HG02610 (cell line): Measurements from ENCODE around the gene COPB1.
"Not testable (repeated sequence)": the region's sequence is repeated elsewhere in the genome, so short reads cannot be mapped to it uniquely, and the experiment has no call there.

ENCODE experiments used
- ATAC-seq: cut with Tn5 transposase; IDR thresholded peaks from one replicate; pipeline ENCODE4 v1.9.1; 2021; ENCODE audit warnings: mild to moderate bottlenecking, moderate library complexity; ENCODE audit not compliant: unreplicated experiment

Gene COPB1

GRCh38 chr11:14499560-14500180 lies at the start of gene COPB1:
Gene COPB1, minus strand, starts transcription at chr11:14499811. Its CDS starts 883 bp downstream, at chr11:14498928.
- ATAC-seq: peak; percentile 92

DNA sequence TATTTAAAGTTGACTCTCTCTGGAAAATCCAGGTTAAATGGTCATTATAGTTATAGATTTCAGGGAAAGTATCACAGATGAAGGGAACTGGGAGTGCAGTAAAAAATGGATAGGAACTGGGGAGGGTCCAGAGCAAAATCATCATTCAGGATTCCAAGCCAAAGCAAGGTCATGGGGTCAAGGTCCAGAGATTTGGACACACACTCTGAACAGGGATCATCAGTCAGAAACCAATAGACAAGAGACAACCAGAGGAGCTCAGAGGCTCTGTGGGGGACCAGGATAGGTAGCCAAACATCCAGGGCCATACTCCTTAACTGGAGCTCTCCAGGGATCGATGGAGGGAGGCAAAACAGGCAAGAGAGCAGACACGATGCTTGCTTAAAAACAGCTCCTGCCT lies 47.8 kb upstream of the COPB1 start:
- ATAC-seq: no peak

DNA sequence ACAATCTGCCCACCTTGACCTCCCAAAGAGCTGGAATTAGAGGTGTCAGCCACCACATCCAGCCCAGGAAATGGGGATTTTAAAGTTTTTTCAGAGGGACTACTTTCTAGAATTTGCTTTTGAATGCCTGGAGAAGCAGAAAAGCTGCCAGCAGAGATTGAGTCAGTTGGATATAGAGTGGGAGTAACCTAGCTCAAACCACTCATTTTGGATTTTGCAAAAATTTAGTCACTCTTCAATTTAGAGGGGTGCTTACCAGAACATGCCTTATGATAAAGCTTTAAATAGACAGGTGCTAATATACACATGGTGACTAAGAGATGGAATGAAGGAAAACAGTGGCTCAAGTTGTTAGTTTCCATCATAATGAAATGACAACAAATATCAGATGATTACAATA lies 47.1 kb upstream of the COPB1 start:
- ATAC-seq: no peak

- ATAC-seq: peak; percentile 76
These were observed 45.0 kb upstream of the COPB1 start for GRCh38 chr11:14544611-14545010.

- no peak for ATAC-seq
These were observed 43.6 kb upstream of the COPB1 start for GRCh38 chr11:14543260-14543659.

- ATAC-seq: no peak
These were observed 42.7 kb upstream of the COPB1 start for GRCh38 chr11:14542324-14542723.

- ATAC-seq: no peak
These were observed 41.8 kb upstream of the COPB1 start for GRCh38 chr11:14541192-14541947.

DNA sequence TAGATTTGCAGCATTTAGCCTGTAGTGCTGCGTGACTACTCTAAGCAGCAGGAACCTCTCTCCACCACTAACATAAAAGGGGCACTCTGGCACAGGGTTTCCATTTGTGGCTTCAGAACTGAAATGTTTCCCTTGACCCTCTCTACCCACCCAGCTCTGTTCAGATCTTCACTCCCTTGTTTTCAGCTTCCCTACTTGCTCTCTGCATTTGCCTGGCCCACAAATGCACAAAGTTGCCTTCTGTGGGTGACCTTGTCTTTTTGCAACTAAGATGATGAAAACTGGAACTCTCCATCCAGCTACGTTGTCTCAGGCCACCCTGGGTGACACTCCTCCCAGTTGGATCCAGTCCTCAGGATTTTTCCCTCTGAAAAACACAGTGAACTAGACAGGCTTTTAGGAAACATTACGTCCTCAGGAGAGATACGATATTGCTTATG lies 40.4 kb upstream of the COPB1 start:
- ATAC-seq: no peak

- ATAC-seq: no peak
These were observed 39.4 kb upstream of the COPB1 start for GRCh38 chr11:14538926-14539554.

GRCh38 chr11:14538271-14538925 lies 38.8 kb upstream of the COPB1 start:
- no peak for ATAC-seq

DNA sequence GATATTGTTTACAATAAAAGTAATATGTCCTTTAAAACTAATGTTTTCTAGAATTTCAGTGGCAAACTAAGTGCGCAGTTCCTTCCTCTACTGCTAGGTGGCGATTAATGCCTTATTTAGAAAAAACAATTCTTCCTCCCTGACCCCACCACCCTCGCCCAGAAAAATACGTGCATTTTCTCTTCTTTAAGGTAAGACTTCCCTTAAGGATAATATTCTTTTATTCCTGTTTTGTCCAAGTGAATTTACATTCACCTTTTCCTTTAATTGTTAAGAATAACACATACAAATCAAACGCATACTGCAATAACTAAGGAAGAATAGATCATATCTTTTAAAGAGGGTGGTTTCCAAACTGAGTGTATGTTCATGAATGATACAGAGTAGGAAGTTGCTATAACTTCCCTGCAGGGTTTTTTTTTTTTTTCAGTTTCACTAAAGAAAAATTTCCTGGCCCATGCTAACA lies 37.6 kb upstream of the COPB1 start:
- peak; percentile 78 for ATAC-seq

- ATAC-seq: not testable (repeated sequence)
These were observed 35.6 kb upstream of the COPB1 start for GRCh38 chr11:14535166-14535565.

DNA sequence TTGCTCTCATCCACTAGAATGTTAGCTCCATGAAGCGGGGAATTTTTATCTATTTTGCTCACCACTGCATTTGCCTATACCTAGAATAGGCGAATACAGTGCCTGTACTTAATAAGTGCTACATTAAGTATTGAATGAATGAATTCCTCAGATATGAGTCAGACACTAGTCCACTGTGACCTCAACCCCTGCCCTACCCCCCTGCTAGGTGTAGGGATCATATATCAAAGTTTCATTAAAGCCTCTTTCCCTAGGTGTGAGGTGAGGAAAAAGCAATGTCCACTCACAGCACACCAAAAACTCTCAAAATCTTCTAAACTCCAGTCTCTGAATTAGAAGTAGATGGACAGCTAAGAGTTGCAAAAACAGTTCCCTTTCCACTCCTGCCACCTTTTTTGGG lies 30.3 kb upstream of the COPB1 start:
- ATAC-seq: no peak

DNA sequence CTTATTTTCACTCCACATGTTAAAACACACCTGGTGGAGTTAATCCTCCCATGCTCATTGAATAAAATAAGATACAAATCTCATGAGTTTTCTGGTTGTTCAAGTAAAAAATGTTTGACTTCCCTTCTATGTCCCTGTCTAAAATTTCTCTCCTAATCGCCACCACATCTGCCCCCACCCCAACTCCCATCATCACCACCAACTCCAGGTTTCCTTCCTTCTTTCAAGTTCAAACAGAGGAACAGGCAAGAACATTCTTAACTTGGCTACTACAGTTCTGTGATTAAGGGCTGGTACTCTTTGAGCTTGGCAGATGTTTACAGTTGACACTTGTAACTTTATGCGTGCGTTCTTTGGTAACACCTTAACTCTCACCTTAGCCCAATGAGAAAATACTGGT lies 29.7 kb upstream of the COPB1 start:
- no peak for ATAC-seq

DNA sequence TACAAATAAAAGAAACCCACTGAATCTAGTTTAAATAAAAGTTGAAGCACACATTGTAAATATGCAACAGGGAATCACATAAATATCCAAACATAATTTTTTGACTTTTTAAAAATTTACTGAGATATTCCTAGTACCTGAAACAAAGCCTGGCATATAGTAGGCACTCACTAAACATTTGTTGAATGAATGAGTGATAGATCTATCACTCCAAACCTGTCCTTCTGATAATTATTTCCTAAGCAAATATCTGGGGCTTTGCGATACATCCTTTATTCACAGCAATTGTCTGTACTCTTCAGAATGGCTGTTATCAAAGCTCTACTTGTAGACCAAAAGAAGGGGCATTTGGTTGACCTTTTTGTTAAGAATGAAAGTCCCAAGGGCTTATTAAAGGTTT lies 23.2 kb upstream of the COPB1 start:
- ATAC-seq: no peak

DNA sequence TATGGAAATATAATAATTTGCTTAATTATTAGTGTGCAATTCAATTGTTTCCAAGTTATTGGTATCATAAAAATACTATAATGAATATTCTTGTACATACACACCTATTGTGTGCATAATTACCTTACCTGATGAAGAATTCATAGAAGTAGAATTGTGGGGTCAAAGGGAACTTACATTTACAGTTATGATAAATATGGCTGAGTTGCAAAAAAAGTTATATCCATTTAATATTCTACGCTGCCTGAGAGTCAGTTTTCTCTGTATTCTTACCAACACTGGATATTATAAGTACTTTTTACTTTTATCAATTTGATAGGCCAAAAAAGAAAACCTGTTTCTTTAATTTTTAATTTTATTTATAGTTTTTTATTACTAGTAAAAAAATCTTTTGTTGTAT lies 22.6 kb upstream of the COPB1 start:
- ATAC-seq: no peak

DNA sequence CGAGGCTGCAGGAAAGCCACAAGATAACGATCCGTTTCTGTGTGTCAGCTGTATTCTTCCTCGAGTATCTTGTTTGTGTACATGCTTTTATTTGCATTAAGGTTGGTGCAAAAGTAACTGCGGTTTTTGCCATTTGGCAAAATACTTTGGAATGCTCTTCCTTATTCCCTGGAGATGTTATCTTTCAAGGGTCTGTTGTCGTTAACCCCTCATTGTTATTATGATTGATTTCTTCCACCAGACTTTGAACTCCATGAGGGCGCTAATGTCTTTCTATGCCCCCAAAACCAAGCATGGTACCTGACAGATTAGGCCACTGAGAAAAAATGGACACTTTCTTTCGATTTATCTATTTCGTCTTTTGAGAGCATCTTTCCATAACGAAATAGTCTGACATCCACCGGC lies 21.1 kb upstream of the COPB1 start:
- ATAC-seq: no peak

DNA sequence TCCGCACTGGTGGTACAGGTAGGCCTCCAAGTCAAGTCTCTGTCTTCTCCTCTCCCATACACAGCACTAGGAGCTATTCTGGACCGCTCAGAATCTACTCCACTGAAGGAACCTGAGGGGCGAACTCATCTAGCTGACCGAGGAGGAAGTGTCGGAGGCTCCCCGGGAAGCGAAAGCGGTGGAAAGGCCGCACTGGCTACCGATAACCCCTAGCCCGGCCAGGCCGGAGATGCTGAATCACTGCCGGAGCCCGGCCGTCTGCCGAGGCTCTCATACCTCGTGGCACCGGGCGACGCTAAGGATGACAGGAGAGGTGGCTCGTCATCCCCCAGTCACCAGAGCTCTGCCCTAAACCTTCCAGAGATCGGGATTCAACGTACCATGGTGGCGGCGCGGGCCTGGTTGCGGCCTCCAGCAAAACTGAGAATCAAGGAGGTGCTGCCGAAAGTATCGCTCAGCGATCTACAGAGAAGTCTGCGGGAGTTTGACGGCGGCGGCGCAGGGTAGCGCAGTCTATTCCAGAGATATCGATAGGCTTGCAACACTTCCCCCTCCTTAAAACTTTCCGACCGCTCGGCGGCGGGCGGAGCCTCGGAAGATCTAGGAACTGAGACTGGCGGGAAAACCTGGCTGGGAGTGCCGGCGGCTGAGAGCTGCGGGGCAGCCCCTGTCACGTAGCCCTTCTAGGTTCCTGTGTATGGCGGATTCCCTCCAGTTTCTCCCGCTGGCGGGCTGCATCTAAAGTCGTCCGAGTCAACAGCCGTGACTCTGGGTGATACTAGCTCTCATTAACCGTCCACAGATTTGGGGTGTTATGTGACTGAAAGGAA lies 20.5 kb upstream of the COPB1 start, which contains the start of gene PSMA1:
PSMA1 (minus strand) TSS at position 470 of the 830 bp plus-strand sequence; CDS start at position 383, 87 bp downstream.
- peak; percentile 92 for ATAC-seq

DNA sequence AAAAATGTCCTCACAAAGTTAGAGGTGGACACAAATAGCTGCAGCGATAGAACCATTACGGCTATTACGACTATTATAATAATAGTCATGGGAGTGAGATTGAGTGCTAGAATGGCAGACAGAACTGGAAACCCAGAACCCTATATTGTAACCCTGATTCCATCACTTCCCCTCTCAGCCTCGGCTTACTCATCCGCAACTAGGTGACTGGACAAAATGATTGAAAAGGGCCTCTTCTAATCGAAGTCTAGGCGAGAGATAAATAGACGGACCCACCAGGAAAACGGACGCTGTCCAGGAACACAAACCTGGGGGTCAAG lies 19.9 kb upstream of the COPB1 start:
- ATAC-seq: peak; percentile 7

DNA sequence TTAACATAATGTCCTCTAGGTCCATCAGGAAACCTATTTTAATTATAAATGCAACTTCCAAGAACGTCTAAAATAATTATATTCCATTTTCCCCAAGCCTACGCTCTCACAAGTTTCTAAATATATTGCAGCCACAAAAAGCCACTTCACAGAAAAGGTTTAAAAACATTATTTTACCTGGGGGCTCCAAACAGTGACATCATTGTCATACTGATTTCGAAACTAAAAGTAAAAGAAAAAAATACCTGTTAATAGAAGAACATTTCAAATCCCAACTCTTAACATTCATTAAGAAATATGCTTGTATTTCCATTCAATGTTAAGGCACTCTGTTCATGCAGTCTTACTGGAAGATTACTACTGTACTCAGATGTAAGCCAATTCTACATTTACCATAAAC lies 19.2 kb upstream of the COPB1 start:
- ATAC-seq: no peak

DNA sequence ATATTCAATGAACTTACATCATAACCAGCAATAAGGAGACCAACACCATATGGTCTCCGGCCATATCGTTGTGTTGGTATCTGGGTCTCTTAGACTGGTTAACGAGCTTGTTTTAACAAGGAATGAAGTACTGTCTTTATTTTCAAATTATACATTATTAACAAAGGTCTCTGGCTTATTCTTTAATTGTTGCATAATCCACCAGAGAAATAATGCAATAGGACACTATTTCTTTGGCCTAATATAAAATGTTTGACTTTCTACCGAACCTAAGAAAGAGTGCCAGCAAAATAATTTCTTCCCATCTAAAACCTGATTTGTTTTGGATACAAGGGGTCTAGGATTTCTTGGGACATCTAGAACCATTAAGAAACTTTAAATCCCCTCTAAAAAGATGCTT lies 14.2 kb upstream of the COPB1 start:
- ATAC-seq: no peak
